ENCODE results near the gene CNTNAP5. TPM values are rescaled to one million over a fixed set of nuclear protein-coding genes. Genes with fewer than 3 reads are reported as not detected.

CNTNAP5 gene
- total and polyA plus RNA-seq, 2 of the 4 experiments (the other 2 are of a cell fraction), result not detected

- in situ Hi-C loops (cut with MboI; ENCODE audit: low sequenced_read_pairs) (no loop called here), intact Hi-C loops (cut with micrococcal nuclease) (no loop called here), dilution Hi-C loops (cut with HindIII; ENCODE audit: low sequenced_read_pairs, unreplicated experiment) (no loop called here)
- WGBS, 2 experiments (ENCODE audit: extremely low coverage in 2 of 2, insufficient read length in 1 of 2), result 0% methylated on average over 1 of the region's 1 CpG; no CpG with 5 or more reads in 1 of the 2 experiments
- Histone ChIP-seq H3K4ac (ENCODE audit: low read depth, low read length) (no peak overlapping the region), H3K27me3 (ENCODE audit: control insufficient read depth, insufficient read depth, low read length) (no peaks in the 10 kb centered on the region), H3K56ac (ENCODE audit: extremely low read depth, insufficient read depth, low read length) (no peak overlapping the region), H3K23ac (ENCODE audit: low read depth, low read length) (no peak overlapping the region), H3K14ac (replicated peaks; ENCODE audit: low read depth, low read length) (no peak overlapping the region), H4K5ac (ENCODE audit: low read depth, low read length) (no peak overlapping the region), H2AK5ac (ENCODE audit: low read depth, low read length) (no peak overlapping the region), H3K9me1 (ENCODE audit: insufficient read depth, low read length) (no peaks in the 10 kb centered on the region), H3K4me2 (ENCODE audit: low read depth, low read length) (no peak overlapping the region), H2BK120ac (ENCODE audit: low read depth, low read length) (no peak overlapping the region), H4K20me1 (ENCODE audit: insufficient read depth, low read length) (no peaks in the 10 kb centered on the region), H2BK20ac (ENCODE audit: low read depth, low read length) (no peak overlapping the region), H3K27ac (ENCODE audit: insufficient read depth, low read length) (no peak overlapping the region), H2AFZ (replicated peaks; ENCODE audit: low read length, poor library complexity) (no peak overlapping the region), H3K36me3 (ENCODE audit: control insufficient read depth, insufficient read depth, low read length) (no peaks in the 10 kb centered on the region), H2BK15ac (ENCODE audit: low read depth, low read length) (no peak overlapping the region), H4K8ac (ENCODE audit: low read depth in 2 of 2, low read length in 2 of 2) (no peak overlapping the region), H4K91ac (ENCODE audit: insufficient read depth, low read depth, low read length) (no peak overlapping the region), H3K4me1 (ENCODE audit: control insufficient read depth, insufficient read depth, low read length) (no peaks in the 10 kb centered on the region), H3K4me3 (ENCODE audit: insufficient read depth, low read depth, low read length) (no peak overlapping the region), H2BK5ac (ENCODE audit: low read depth, low read length, poor library complexity, severe bottlenecking) (no peak overlapping the region), H3K18ac (ENCODE audit: low read depth, low read length) (no peak overlapping the region), H2AK9ac (replicated peaks; ENCODE audit: low read depth, low read length, poor library complexity) (no peak overlapping the region), H3K9ac (ENCODE audit: low read depth, low read length) (no peak overlapping the region), H3K9me3 (ENCODE audit: control insufficient read depth, insufficient read depth, low read length) (peaks cover 6% of the 10 kb centered on the region), H3K79me1 (ENCODE audit: low read depth in 1 of 2, low read length in 2 of 2) (no peaks in the 10 kb centered on the region)
- ChIA-PET POLR2A (ENCODE audit: unreplicated experiment) (no interaction called here), CTCF (no interaction called here)
- TF ChIP-seq MAZ (IDR thresholded peaks at IDR 0.05; ENCODE audit: borderline replicate concordance, low read depth, low read length), result no peak
- TF ChIP-seq ELK1 (IDR thresholded peaks at IDR 0.05; ENCODE audit: borderline replicate concordance, low read depth, low read length), result no peak
- no peak for TF ChIP-seq CHD1 (IDR thresholded peaks at IDR 0.05; ENCODE audit: low read depth, low read length)
- TF ChIP-seq SMC3 (IDR thresholded peaks at IDR 0.05; ENCODE audit: low read depth, low read length), result no peak
- no peak for TF ChIP-seq MAFK (IDR thresholded peaks at IDR 0.05; ENCODE audit: low read depth, low read length)
- no peak for TF ChIP-seq CEBPB (IDR thresholded peaks at IDR 0.05; ENCODE audit: low read depth, low read length)
- no peak for TF ChIP-seq NFE2L2 (IDR thresholded peaks at IDR 0.05; ENCODE audit: low read depth, low read length)
- TF ChIP-seq POLR2A (IDR thresholded peaks at IDR 0.05; ENCODE audit: low read depth, low read length), result no peak
- no peak for TF ChIP-seq RAD21 (IDR thresholded peaks at IDR 0.05; ENCODE audit: low read length)
- TF ChIP-seq, protein P1, sequence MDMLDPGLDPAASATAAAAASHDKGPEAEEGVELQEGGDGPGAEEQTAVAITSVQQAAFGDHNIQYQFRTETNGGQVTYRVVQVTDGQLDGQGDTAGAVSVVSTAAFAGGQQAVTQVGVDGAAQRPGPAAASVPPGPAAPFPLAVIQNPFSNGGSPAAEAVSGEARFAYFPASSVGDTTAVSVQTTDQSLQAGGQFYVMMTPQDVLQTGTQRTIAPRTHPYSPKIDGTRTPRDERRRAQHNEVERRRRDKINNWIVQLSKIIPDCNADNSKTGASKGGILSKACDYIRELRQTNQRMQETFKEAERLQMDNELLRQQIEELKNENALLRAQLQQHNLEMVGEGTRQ (IDR thresholded peaks at IDR 0.05; ENCODE audit: low read depth, low read length), result no peak
- BruUV-seq (replicated peaks), result no TSS peak
- ATAC-seq (ENCODE audit: low read depth), result no peak
- DNase-seq, result no peak
Observed at GRCh38 chr2:124159166-124159565, 134.1 kb downstream of the CNTNAP5 start.

Measured in IMR-90 (cell line).